Keratinocyte (primary cell): ENCODE data around the gene GALR3. TPM values are rescaled to one million over a fixed set of nuclear protein-coding genes. Genes with fewer than 3 reads are reported as not detected.
A peak's percentile ranks its signal among the peaks of the same experiment; 100 is the strongest.

ENCODE experiments used
- DNase-seq: peaks from one replicate; pipeline ENCODE4 v3.0.0-alpha.2; 2011; ENCODE audit warnings: low read depth, missing footprints, low spot score
- FAIRE-seq: peaks from 2 replicates; lab custom pipeline; 2011; peaks lifted over from hg19 to GRCh38; lab: Jason Lieb, UNC
- H2AFZ ChIP-seq: 2 replicates; pipeline ENCODE4 v1.6.0; 2012; ENCODE audit warnings: low read length, control low read depth, inconsistent platforms; ENCODE audit not compliant: control insufficient read depth
- H3K27ac ChIP-seq: 2 replicates; pipeline ENCODE4 v1.5.1; 2011; ENCODE audit warnings: low read length; ENCODE audit not compliant: control insufficient read depth, insufficient read depth
- H3K27me3 ChIP-seq: 3 replicates; pipeline ENCODE4 v1.6.0; 2011; ENCODE audit warnings: low read length; ENCODE audit not compliant: control insufficient read depth, insufficient read depth; ENCODE audit errors: extremely low read depth
- H3K36me3 ChIP-seq, 2 experiments: 2 replicates in 1 of 2; 3 replicates in 1 of 2; pipeline ENCODE4 v1.5.1; 2011; ENCODE audit warnings: low read length in 2 of 2, mild to moderate bottlenecking in 1 of 2; ENCODE audit not compliant: control insufficient read depth in 2 of 2, insufficient read depth in 2 of 2; ENCODE audit errors: extremely low read depth in 1 of 2
- H3K4me1 ChIP-seq: 3 replicates; pipeline ENCODE4 v1.5.1; 2011; ENCODE audit warnings: low read length; ENCODE audit not compliant: control insufficient read depth, insufficient read depth; ENCODE audit errors: extremely low read depth
- H3K4me2 ChIP-seq: 3 replicates; pipeline ENCODE4 v1.6.0; 2011; ENCODE audit warnings: low read depth, low read length; ENCODE audit not compliant: control insufficient read depth, insufficient read depth; ENCODE audit errors: extremely low read depth
- H3K4me3 ChIP-seq, 3 experiments: fragments of 200-600 bp in 1 of 3; sonication (generic) in 1 of 3; 2 replicates in 2 of 3; 3 replicates in 1 of 3; pipeline ENCODE4 v1.5.1; 2011 to 2016; ENCODE audit warnings: low read length in 3 of 3, mild to moderate bottlenecking in 3 of 3, control low read depth in 2 of 3, inconsistent platforms in 1 of 3, low read depth in 1 of 3, mixed read lengths in 1 of 3, mixed run types in 1 of 3, moderate library complexity in 1 of 3; ENCODE audit not compliant: control insufficient read depth in 2 of 3, insufficient read depth in 2 of 3; ENCODE audit errors: extremely low read depth in 1 of 3
- H3K79me2 ChIP-seq: 2 replicates; pipeline ENCODE4 v1.6.0; 2012; ENCODE audit warnings: low read length; ENCODE audit not compliant: control insufficient read depth, insufficient read depth
- H3K9ac ChIP-seq: 3 replicates; pipeline ENCODE4 v1.6.0; 2011; ENCODE audit warnings: low read length; ENCODE audit not compliant: control insufficient read depth, insufficient read depth; ENCODE audit errors: extremely low read depth
- H3K9me1 ChIP-seq: 3 replicates; pipeline ENCODE4 v1.6.0; 2011; ENCODE audit warnings: low read length; ENCODE audit not compliant: control insufficient read depth, insufficient read depth; ENCODE audit errors: extremely low read depth
- H3K9me3 ChIP-seq: 2 replicates; pipeline ENCODE4 v1.5.1; 2012; ENCODE audit warnings: low read depth, low read length; ENCODE audit not compliant: control insufficient read depth
- H4K20me1 ChIP-seq: 3 replicates; pipeline ENCODE4 v1.6.0; 2011; ENCODE audit warnings: low read length; ENCODE audit not compliant: control insufficient read depth, insufficient read depth; ENCODE audit errors: extremely low read depth
- CTCF ChIP-seq, 3 experiments: IDR thresholded peaks in 1 of 3; conservative IDR thresholded peaks in 1 of 3; optimal IDR thresholded peaks in 1 of 3; 2 replicates in 2 of 3; 3 replicates in 1 of 3; pipeline versions ENCODE3 to v1.5.1; 2011; ENCODE audit warnings: low read length in 3 of 3, mild to moderate bottlenecking in 3 of 3, moderate library complexity in 2 of 3, control low read depth in 1 of 3, inconsistent platforms in 1 of 3; ENCODE audit not compliant: insufficient read depth in 2 of 3; ENCODE audit errors: extremely low read depth in 1 of 3
- EZH2 ChIP-seq: IDR thresholded peaks from one replicate; pipeline ENCODE4 v1.6.1; 2012; ENCODE audit warnings: inconsistent platforms, mild to moderate bottlenecking, low read length, moderate library complexity
- dilution Hi-C: fragments of 300-500 bp; cut with MboI; formaldehyde crosslinking; loops from one replicate; pipeline ENCODE4 v1.7.0; 2020; ENCODE audit warnings: low sequenced_read_pairs; ENCODE audit not compliant: extremely low pct_ligation_motif_present
- polyA plus RNA-seq, 5 experiments: library from polyadenylated mRNA; depleted of rRNA in 3 of 5; stranded (reverse) in 3 of 5; stranded (forward) in 1 of 5; unstranded in 1 of 5; fragments of >200 nt; gene quantifications; 1 replicate in 1 of 5; 2 replicates in 3 of 5; 3 replicates in 1 of 5; pipeline versions ENCODE4 v1.2.1 to v1.2.3, GENCODE V29; 2011 to 2012; ENCODE audit warnings: missing spikeins in 2 of 5, low read depth in 1 of 5, low replicate concordance in 1 of 5

Gene GALR3
- polyA plus RNA-seq, 1 donor (not counting 4 experiments of a cell fraction or from before 2014, with no cell fraction given): not detected

- no peaks in the 10 kb centered on the region for H3K9me1 ChIP-seq
- H3K27me3 ChIP-seq: no peaks in the 10 kb centered on the region
- H3K4me2 ChIP-seq: peak overlapping the region; percentile 94
- H3K36me3 ChIP-seq: no peaks in the 10 kb centered on the region
- H3K4me1 ChIP-seq: peaks cover 15% of the 10 kb centered on the region
- TF ChIP-seq CTCF (optimal IDR thresholded peaks at IDR 0.05 in 1 of 3, IDR thresholded peaks at IDR 0.05 in 1 of 3, conservative IDR thresholded peaks at IDR 0.05 in 1 of 3; ENCODE audit: extremely low read depth in 1 of 3, insufficient read depth in 2 of 3, low read length in 3 of 3) (no peak), EZH2 (no peak)
- FAIRE-seq (no peak), DNase-seq (no peak)
- dilution Hi-C loops: no loop called here
- no peaks in the 10 kb centered on the region for H4K20me1 ChIP-seq
- no peak overlapping the region for H2AFZ ChIP-seq
- H3K27ac ChIP-seq: peak overlapping the region; percentile 69
- no peaks in the 10 kb centered on the region for H3K79me2 ChIP-seq
- peak overlapping the region; percentile 84 for H3K9ac ChIP-seq
- peak overlapping the region; percentile 50 to 76 (median 57) for H3K4me3 ChIP-seq
- no peaks in the 10 kb centered on the region for H3K9me3 ChIP-seq
Observed at GRCh38 chr22:37804352-37804880, 18.8 kb upstream of the GALR3 start.

GRCh38 chr22:37804881-37805809 is 18.0 kb upstream of the GALR3 start:
- no peak for DNase-seq
- H3K9ac ChIP-seq: peak overlapping the region; percentile 84
- H3K36me3 ChIP-seq: no peaks in the 10 kb centered on the region
- H3K9me3 ChIP-seq: no peaks in the 10 kb centered on the region
- H3K4me1 ChIP-seq: peaks cover 15% of the 10 kb centered on the region
- peak overlapping the region; percentile 66 for H2AFZ ChIP-seq
- H3K27ac ChIP-seq: peak overlapping the region; percentile 69
- no peaks in the 10 kb centered on the region for H4K20me1 ChIP-seq
- peak overlapping the region; percentile 94 for H3K4me2 ChIP-seq
- no peaks in the 10 kb centered on the region for H3K27me3 ChIP-seq
- H3K9me1 ChIP-seq: no peaks in the 10 kb centered on the region
- TF ChIP-seq EZH2: no peak
- TF ChIP-seq CTCF (optimal IDR thresholded peaks at IDR 0.05 in 1 of 3, IDR thresholded peaks at IDR 0.05 in 1 of 3, conservative IDR thresholded peaks at IDR 0.05 in 1 of 3; ENCODE audit: extremely low read depth in 1 of 3, insufficient read depth in 2 of 3, low read length in 3 of 3): no peak
- dilution Hi-C loops: no loop called here
- H3K4me3 ChIP-seq: peak overlapping the region; percentile 50 to 76 (median 57)
- FAIRE-seq: no peak
- no peaks in the 10 kb centered on the region for H3K79me2 ChIP-seq
